ENCODE data around the gene KIF1C.

KIF1C gene

GRCh38 chr17:4960279-4960922, 37.3 kb upstream of the KIF1C start:
- DNase-seq (ENCODE audit: low read depth), result no peak
- no peak for TF ChIP-seq CTCF (IDR thresholded peaks at IDR 0.05; ENCODE audit: low read length, missing control alignments)
- H3K4me3 ChIP-seq (replicated peaks; ENCODE audit: low read depth, low read length), result no peak overlapping the region

GRCh38 chr17:4965311-4965986, 32.3 kb upstream of the KIF1C start:
- H3K4me3 ChIP-seq (replicated peaks; ENCODE audit: low read depth, low read length), result no peak overlapping the region
- DNase-seq (ENCODE audit: low read depth), result no peak
- TF ChIP-seq CTCF (IDR thresholded peaks at IDR 0.05; ENCODE audit: low read length, missing control alignments), result no peak

GRCh38 chr17:4966844-4967538, 30.8 kb upstream of the KIF1C start:
- peak overlapping the region; percentile 94 for H3K4me3 ChIP-seq (replicated peaks; ENCODE audit: low read depth, low read length)
- no peak for TF ChIP-seq CTCF (IDR thresholded peaks at IDR 0.05; ENCODE audit: low read length, missing control alignments)
- peak; percentile 100 for DNase-seq (ENCODE audit: low read depth)

- DNase-seq (ENCODE audit: low read depth), result peak; percentile 99
- TF ChIP-seq CTCF (IDR thresholded peaks at IDR 0.05; ENCODE audit: low read length, missing control alignments), result no peak
- H3K4me3 ChIP-seq (replicated peaks; ENCODE audit: low read depth, low read length), result peak within 1 kb of the TSS; percentile 94
Observed at GRCh38 chr17:4967539-4968485, 29.9 kb upstream of the KIF1C start, which contains the start of gene SPAG7. Gene SPAG7, minus strand, starts transcription at chr17:4967817. Its CDS starts 13 bp downstream, at chr17:4967804.

- no peak for DNase-seq (ENCODE audit: low read depth)
- peak overlapping the region; percentile 94 for H3K4me3 ChIP-seq (replicated peaks; ENCODE audit: low read depth, low read length)
- TF ChIP-seq CTCF (IDR thresholded peaks at IDR 0.05; ENCODE audit: low read length, missing control alignments), result no peak
Observed at GRCh38 chr17:4968486-4969046, 29.2 kb upstream of the KIF1C start.

DNA sequence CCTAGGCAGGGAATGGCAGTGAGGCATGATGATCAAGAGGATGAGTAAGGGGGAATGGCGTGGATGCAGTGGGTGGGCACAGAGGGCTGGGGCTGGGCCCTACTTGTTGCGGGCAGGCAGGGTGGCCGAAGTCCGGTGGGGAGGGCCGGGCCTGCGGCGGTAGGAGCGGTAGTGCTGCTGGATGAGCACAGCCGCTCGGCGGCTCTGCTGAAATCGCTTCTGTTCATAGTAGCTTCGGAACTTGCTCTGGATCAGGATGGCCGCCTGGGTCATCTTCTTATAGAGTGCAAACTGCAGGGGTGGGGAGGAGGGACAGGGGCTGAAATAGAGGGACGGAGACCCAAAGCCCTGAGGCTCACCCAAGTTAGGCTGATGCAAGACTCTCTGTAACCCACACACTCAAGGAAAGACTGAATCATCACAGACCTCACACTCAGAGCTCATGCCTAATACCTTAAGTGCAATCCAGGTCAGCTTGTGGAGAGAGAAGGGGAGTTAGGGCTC, 28.7 kb upstream of the KIF1C start:
- H3K4me3 ChIP-seq (replicated peaks; ENCODE audit: low read depth, low read length), result peak overlapping the region; percentile 94
- DNase-seq (ENCODE audit: low read depth), result peak; percentile 91
- no peak for TF ChIP-seq CTCF (IDR thresholded peaks at IDR 0.05; ENCODE audit: low read length, missing control alignments)
